ENCODE results near the gene DCDC2.

GRCh38 chr6:24284006-24284405 is 73.9 kb downstream of the DCDC2 start:
- TF ChIP-seq, protein P1, sequence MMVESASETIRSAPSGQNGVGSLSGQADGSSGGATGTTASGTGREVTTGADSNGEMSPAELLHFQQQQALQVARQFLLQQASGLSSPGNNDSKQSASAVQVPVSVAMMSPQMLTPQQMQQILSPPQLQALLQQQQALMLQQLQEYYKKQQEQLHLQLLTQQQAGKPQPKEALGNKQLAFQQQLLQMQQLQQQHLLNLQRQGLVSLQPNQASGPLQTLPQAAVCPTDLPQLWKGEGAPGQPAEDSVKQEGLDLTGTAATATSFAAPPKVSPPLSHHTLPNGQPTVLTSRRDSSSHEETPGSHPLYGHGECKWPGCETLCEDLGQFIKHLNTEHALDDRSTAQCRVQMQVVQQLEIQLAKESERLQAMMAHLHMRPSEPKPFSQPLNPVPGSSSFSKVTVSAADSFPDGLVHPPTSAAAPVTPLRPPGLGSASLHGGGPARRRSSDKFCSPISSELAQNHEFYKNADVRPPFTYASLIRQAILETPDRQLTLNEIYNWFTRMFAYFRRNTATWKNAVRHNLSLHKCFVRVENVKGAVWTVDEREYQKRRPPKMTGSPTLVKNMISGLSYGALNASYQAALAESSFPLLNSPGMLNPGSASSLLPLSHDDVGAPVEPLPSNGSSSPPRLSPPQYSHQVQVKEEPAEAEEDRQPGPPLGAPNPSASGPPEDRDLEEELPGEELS (CRISPR knock-in tag; IDR thresholded peaks at IDR 0.05) = no peak
- TF ChIP-seq JUN (CRISPR knock-in tag; IDR thresholded peaks at IDR 0.05) (no peak), CTCF (IDR thresholded peaks at IDR 0.05) (no peak), ESRRA (CRISPR knock-in tag; IDR thresholded peaks at IDR 0.05; ENCODE audit: borderline replicate concordance) (no peak), NR1H2 (CRISPR knock-in tag; IDR thresholded peaks at IDR 0.05) (no peak), CBFB (CRISPR knock-in tag; IDR thresholded peaks at IDR 0.05; ENCODE audit: low read depth) (no peak), SMAD3 (CRISPR knock-in tag; IDR thresholded peaks at IDR 0.05; ENCODE audit: borderline replicate concordance) (no peak), USF1 (CRISPR knock-in tag; IDR thresholded peaks at IDR 0.05) (no peak), USF2 (CRISPR knock-in tag; IDR thresholded peaks at IDR 0.05) (no peak), ZNF232 (CRISPR knock-in tag; IDR thresholded peaks at IDR 0.05) (no peak)
- TF ChIP-seq, protein P2, sequence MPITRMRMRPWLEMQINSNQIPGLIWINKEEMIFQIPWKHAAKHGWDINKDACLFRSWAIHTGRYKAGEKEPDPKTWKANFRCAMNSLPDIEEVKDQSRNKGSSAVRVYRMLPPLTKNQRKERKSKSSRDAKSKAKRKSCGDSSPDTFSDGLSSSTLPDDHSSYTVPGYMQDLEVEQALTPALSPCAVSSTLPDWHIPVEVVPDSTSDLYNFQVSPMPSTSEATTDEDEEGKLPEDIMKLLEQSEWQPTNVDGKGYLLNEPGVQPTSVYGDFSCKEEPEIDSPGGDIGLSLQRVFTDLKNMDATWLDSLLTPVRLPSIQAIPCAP (CRISPR knock-in tag; IDR thresholded peaks at IDR 0.05) = no peak
